Fibroblast of gingiva (primary cell): ENCODE data around the gene TBX3.
A peak's percentile ranks its signal among the peaks of the same experiment; 100 is the strongest.

Experiments used
- DNase-seq: peaks from one replicate; pipeline ENCODE4 v3.0.0-alpha.2; 2011; ENCODE audit warnings: low read depth

The TBX3 gene

GRCh38 chr12:114627393-114627792 is 56.6 kb downstream of the TBX3 start:
- no peak for DNase-seq

GRCh38 chr12:114625294-114625851 is 58.6 kb downstream of the TBX3 start:
- peak; percentile 32 for DNase-seq

- no peak for DNase-seq
Observed at GRCh38 chr12:114623737-114624136, 60.2 kb downstream of the TBX3 start.
